Measurements from ENCODE around the gene LAT.

The LAT gene

DNA sequence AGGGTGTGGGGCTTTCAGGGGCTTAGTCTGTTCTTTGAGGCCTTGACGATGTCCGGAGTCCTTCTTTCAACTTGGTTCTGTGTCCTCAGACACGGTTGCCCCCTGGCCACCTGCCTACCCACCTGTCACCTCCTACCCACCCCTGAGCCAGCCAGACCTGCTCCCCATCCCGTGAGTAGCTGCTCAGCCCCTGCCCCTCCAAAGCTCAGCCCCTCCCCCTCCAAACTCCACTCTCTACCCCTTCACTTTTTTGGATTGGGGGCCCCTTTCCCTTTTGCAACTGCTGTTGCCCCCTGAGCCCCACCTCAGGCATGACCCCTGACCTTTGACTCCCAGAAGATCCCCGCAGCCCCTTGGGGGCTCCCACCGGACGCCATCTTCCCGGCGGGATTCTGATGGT, 1.2 kb downstream of the LAT start:
- H3K4me3 ChIP-seq (ENCODE audit: low read length) = no peak overlapping the region
- DNase-seq (ENCODE audit: low read depth) = no peak
- TF ChIP-seq, protein P1, sequence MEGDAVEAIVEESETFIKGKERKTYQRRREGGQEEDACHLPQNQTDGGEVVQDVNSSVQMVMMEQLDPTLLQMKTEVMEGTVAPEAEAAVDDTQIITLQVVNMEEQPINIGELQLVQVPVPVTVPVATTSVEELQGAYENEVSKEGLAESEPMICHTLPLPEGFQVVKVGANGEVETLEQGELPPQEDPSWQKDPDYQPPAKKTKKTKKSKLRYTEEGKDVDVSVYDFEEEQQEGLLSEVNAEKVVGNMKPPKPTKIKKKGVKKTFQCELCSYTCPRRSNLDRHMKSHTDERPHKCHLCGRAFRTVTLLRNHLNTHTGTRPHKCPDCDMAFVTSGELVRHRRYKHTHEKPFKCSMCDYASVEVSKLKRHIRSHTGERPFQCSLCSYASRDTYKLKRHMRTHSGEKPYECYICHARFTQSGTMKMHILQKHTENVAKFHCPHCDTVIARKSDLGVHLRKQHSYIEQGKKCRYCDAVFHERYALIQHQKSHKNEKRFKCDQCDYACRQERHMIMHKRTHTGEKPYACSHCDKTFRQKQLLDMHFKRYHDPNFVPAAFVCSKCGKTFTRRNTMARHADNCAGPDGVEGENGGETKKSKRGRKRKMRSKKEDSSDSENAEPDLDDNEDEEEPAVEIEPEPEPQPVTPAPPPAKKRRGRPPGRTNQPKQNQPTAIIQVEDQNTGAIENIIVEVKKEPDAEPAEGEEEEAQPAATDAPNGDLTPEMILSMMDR (conservative IDR thresholded peaks at IDR 0.05; ENCODE audit: low read depth, low read length) = no peak

DNA sequence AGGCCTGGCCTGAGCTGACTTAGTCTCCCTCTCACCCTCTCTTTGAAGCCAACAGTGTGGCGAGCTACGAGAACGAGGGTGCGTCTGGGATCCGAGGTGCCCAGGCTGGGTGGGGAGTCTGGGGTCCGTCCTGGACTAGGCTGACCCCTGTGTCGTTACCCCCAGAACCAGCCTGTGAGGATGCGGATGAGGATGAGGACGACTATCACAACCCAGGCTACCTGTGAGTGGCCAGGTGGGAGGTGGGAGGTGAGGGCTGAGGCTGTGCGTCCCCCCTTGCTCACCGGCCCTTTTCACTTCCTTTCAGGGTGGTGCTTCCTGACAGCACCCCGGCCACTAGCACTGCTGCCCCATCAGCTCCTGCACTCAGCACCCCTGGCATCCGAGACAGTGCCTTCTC, 1.6 kb downstream of the LAT start:
- DNase-seq (ENCODE audit: low read depth) = no peak
- TF ChIP-seq, protein P1 (conservative IDR thresholded peaks at IDR 0.05; ENCODE audit: low read depth, low read length) = no peak
- H3K4me3 ChIP-seq (ENCODE audit: low read length) = no peak overlapping the region

DNA sequence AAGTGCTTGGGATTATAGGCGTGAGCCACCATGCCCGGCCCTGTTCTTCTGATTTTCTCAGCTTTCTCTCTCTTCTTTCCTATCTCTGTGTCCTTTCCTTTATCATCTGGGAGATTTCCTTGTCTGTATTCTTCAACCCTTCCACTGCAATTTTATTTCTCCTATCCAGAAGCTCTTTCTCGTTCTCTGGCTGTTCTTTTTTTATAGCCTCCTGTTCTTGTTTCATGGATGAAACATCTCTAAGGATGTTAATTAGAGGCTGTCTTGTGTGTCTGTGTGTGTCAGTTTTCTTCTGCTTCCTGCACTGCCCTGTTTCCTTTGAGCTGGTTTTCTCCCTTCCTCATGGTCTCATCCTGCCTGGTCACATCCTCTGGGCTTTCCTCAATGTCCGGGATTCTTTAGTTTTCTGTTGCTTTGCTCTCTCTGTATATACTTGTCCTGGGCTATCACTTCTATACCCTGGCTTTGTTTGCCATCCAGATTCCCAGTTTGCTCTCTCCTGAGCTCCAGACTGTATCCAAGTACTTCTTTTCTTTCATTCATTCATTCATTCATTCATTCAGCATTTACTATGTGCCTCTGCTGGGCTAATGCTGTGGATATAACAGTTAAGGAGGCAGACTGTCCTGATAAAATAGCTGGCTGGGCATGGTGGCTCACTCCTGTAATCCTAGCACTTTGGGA, 2.5 kb downstream of the LAT start:
- TF ChIP-seq, protein P1 (conservative IDR thresholded peaks at IDR 0.05; ENCODE audit: low read depth, low read length) = no peak
- H3K4me3 ChIP-seq (ENCODE audit: low read length) = no peak overlapping the region
- DNase-seq (ENCODE audit: low read depth) = no peak

DNA sequence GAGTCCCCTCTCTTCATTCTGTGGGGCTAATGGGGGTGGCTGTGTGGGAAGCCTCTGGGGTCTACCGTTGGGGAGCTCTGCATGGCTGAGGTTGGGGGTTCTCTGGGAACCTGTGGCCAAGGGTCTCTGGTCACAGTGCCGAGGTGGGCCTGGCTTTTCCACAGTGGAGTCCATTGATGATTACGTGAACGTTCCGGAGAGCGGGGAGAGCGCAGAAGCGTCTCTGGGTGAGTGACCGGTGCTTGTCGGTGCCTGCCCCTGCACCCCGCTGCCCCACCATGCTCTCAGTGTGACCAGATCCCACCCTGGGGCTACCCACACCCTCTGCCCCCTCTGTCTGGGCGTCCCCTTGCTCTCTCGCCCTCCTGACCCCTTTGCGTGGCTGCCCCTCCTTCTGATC, 4.5 kb downstream of the LAT start:
- TF ChIP-seq, protein P1 (conservative IDR thresholded peaks at IDR 0.05; ENCODE audit: low read depth, low read length) = no peak
- no peak for DNase-seq (ENCODE audit: low read depth)
- H3K4me3 ChIP-seq (ENCODE audit: low read length) = no peak overlapping the region

DNA sequence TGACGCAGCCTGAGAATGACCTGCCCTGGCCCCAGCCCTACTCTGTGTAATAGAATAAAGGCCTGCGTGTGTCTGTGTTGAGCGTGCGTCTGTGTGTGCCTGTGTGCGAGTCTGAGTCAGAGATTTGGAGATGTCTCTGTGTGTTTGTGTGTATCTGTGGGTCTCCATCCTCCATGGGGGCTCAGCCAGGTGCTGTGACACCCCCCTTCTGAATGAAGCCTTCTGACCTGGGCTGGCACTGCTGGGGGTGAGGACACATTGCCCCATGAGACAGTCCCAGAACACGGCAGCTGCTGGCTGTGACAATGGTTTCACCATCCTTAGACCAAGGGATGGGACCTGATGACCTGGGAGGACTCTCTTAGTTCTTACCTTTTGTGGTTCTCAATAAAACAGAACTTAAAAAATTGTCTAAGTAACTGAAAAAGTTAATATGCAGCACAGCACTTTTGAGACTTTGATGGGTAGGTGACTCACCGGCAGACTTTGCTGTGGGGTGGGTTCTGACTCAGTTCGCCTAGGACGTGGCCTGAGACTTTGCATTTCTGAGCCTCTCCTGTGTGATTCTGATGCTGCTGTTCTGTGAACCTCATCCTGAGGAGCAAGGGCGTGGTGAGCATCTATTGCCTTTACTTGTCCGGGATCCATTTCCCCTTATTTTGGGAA, 5.7 kb downstream of the LAT start:
- TF ChIP-seq, protein P1 (conservative IDR thresholded peaks at IDR 0.05; ENCODE audit: low read depth, low read length) = no peak

DNA sequence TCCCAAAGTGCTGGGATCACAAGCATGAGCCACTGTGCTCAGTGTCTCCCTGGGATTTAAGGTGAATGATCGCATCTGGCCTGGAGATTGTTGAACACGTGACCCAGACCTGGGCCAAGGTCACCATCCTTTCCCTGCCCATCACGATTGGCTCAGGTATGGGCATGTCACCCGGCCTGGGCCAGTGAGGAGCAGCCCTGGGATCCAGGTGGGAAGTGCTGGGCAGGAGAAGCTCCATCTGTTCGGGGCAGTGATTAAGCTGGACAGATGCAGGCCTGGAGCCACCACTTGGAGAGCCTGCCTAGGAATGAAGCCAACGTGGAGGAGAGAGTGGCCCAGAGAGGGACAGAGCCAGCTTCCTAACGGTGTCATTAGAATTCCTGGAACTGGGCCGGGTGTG, 6.8 kb downstream of the LAT start:
- DNase-seq (ENCODE audit: low read depth) = no peak
- TF ChIP-seq, protein P1 (conservative IDR thresholded peaks at IDR 0.05; ENCODE audit: low read depth, low read length) = no peak
- H3K4me3 ChIP-seq (ENCODE audit: low read length) = no peak overlapping the region

More for the DNA sequence above, 5.7 kb downstream of the LAT start:
- H3K4me3 ChIP-seq (ENCODE audit: low read length) = no peak overlapping the region
- no peak for DNase-seq (ENCODE audit: low read depth)

DNA sequence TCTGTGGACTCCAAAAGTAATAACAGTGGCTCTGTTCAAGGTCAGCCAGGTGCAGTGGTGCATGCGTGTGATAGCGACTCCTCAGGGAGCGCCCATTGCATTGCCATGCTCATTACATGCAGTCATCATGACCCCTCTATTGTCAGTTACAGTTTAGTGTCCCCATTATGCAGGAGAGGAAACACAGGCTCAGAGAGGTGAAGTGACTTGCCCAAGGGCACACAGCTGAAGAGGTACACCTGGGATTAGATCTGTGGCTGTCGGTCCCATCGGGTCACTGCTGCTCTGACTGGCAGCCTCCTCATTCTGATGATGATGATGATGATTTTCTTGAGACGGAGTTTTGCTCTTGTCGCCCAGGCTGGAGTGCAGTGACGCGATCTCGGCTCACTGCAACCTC, 7.6 kb downstream of the LAT start:
- DNase-seq (ENCODE audit: low read depth) = no peak
- TF ChIP-seq, protein P1 (conservative IDR thresholded peaks at IDR 0.05; ENCODE audit: low read depth, low read length) = no peak
- no peak overlapping the region for H3K4me3 ChIP-seq (ENCODE audit: low read length)
